Parathyroid adenoma (tissue), 2 donors: Measurements from ENCODE around the gene DOCK4.

Experiments used
- H2AFZ ChIP-seq: fragments of 300-600 bp; sonication (generic); one replicate; pipeline ENCODE4 v1.7.0; 2017; ENCODE audit warnings: antibody characterized with exemption, mild to moderate bottlenecking
- H3K27ac ChIP-seq: fragments of 300-600 bp; sonication (generic); one replicate; pipeline ENCODE4 v1.7.0; 2017
- H3K27me3 ChIP-seq: fragments of 300-600 bp; sonication (generic); one replicate; pipeline ENCODE4 v1.7.0; 2017; ENCODE audit warnings: low read length; ENCODE audit not compliant: control insufficient read depth, insufficient read depth
- H3K36me3 ChIP-seq: fragments of 300-600 bp; sonication (generic); one replicate; pipeline ENCODE4 v1.7.0; 2017; ENCODE audit warnings: low read length; ENCODE audit not compliant: control insufficient read depth, insufficient read depth
- H3K4me1 ChIP-seq: fragments of 300-600 bp; sonication (generic); one replicate; pipeline ENCODE4 v1.7.0; 2017; ENCODE audit warnings: control low read depth
- H3K4me2 ChIP-seq: fragments of 300-600 bp; sonication (generic); one replicate; pipeline ENCODE4 v1.7.0; 2017; ENCODE audit warnings: low read length
- H3K4me3 ChIP-seq: fragments of 300-600 bp; sonication (generic); one replicate; pipeline ENCODE4 v1.7.0; 2017; ENCODE audit warnings: low read depth, low read length
- H3K79me2 ChIP-seq: fragments of 300-600 bp; sonication (generic); one replicate; pipeline ENCODE4 v1.7.0; 2017; ENCODE audit warnings: control low read depth
- H3K9ac ChIP-seq: fragments of 300-600 bp; sonication (generic); one replicate; pipeline ENCODE4 v1.7.0; 2017; ENCODE audit warnings: mild to moderate bottlenecking
- H3K9me3 ChIP-seq: fragments of 300-600 bp; sonication (generic); one replicate; pipeline ENCODE4 v1.7.0; 2017; ENCODE audit warnings: low read length; ENCODE audit not compliant: control insufficient read depth
- CTCF ChIP-seq: fragments of 300-600 bp; sonication (generic); IDR thresholded peaks from one replicate; pipeline ENCODE4 v1.7.0; 2017; ENCODE audit warnings: antibody characterized with exemption, mild to moderate bottlenecking
- donor health status: primary hyperparathyroidism.

The DOCK4 gene

GRCh38 chr7:111756687-111757178 is 449.5 kb downstream of the DOCK4 start:
- Histone ChIP-seq H3K9ac (no peak overlapping the region), H3K36me3 (no peaks in the 10 kb centered on the region), H3K4me2 (no peak overlapping the region), H3K27ac (no peak overlapping the region), H2AFZ (no peak overlapping the region), H3K4me1 (peaks cover 4% of the 10 kb centered on the region), H3K4me3 (no peak overlapping the region), H3K9me3 (no peaks in the 10 kb centered on the region), H3K27me3 (no peaks in the 10 kb centered on the region), H3K79me2 (no peaks in the 10 kb centered on the region)
- TF ChIP-seq CTCF, result no peak

GRCh38 chr7:111755383-111755782 is 450.8 kb downstream of the DOCK4 start:
- Histone ChIP-seq H3K9ac (no peak overlapping the region), H3K27ac (no peak overlapping the region), H3K4me2 (no peak overlapping the region), H3K36me3 (no peaks in the 10 kb centered on the region), H3K4me3 (no peak overlapping the region), H3K27me3 (no peaks in the 10 kb centered on the region), H3K9me3 (no peaks in the 10 kb centered on the region), H2AFZ (no peak overlapping the region), H3K79me2 (no peaks in the 10 kb centered on the region), H3K4me1 (peaks cover 4% of the 10 kb centered on the region)
- no peak for TF ChIP-seq CTCF

- Histone ChIP-seq H3K4me3 (no peak overlapping the region), H3K79me2 (no peaks in the 10 kb centered on the region), H3K9me3 (no peaks in the 10 kb centered on the region), H3K27ac (no peak overlapping the region), H3K4me2 (no peak overlapping the region), H3K4me1 (no peaks in the 10 kb centered on the region), H3K36me3 (no peaks in the 10 kb centered on the region), H3K27me3 (no peaks in the 10 kb centered on the region), H2AFZ (no peak overlapping the region), H3K9ac (no peak overlapping the region)
- TF ChIP-seq CTCF, result no peak
Observed at GRCh38 chr7:111753968-111754367, 452.2 kb downstream of the DOCK4 start.

- H3K27ac ChIP-seq, result no peak overlapping the region
- H3K4me2 ChIP-seq, result no peak overlapping the region
- H3K79me2 ChIP-seq, result no peaks in the 10 kb centered on the region
- H3K9ac ChIP-seq, result no peak overlapping the region
- no peaks in the 10 kb centered on the region for H3K27me3 ChIP-seq
- H3K9me3 ChIP-seq, result no peaks in the 10 kb centered on the region
- H2AFZ ChIP-seq, result no peak overlapping the region
- no peaks in the 10 kb centered on the region for H3K4me1 ChIP-seq
- H3K4me3 ChIP-seq, result no peak overlapping the region
- no peaks in the 10 kb centered on the region for H3K36me3 ChIP-seq
- TF ChIP-seq CTCF, result peak; percentile 25
Observed at GRCh38 chr7:111752022-111752582, 454.1 kb downstream of the DOCK4 start.

GRCh38 chr7:111750878-111751277 is 455.3 kb downstream of the DOCK4 start:
- TF ChIP-seq CTCF, result no peak
- no peaks in the 10 kb centered on the region for H3K4me1 ChIP-seq

More at GRCh38 chr7:111750878-111751277, 455.3 kb downstream of the DOCK4 start:
- Histone ChIP-seq H3K9me3 (no peaks in the 10 kb centered on the region), H3K79me2 (no peaks in the 10 kb centered on the region), H3K4me3 (no peak overlapping the region), H3K9ac (no peak overlapping the region), H3K27ac (no peak overlapping the region), H2AFZ (no peak overlapping the region), H3K36me3 (no peaks in the 10 kb centered on the region), H3K4me2 (no peak overlapping the region), H3K27me3 (no peaks in the 10 kb centered on the region)
